IPS-18c (cell line): ENCODE measurements around the gene RPL3.
"Not testable (repeated sequence)": the region's sequence is repeated elsewhere in the genome, so short reads cannot be mapped to it uniquely, and the experiment has no call there.

Experiments used
- H3K4me3 ChIP-seq: 2 replicates; pipeline ENCODE4 v1.7.0; 2013; ENCODE audit warnings: low read depth, mild to moderate bottlenecking, low read length, moderate library complexity; ENCODE audit not compliant: insufficient read depth
- H3K9me3 ChIP-seq: one replicate; pipeline ENCODE4 v1.6.1; 2013; ENCODE audit warnings: mild to moderate bottlenecking, low read length, moderate library complexity; ENCODE audit not compliant: control insufficient read depth, insufficient read depth

Gene RPL3

GRCh38 chr22:39355805-39356204 is 36.4 kb upstream of the RPL3 start:
- not testable (repeated sequence) for H3K9me3 ChIP-seq, H3K4me3 ChIP-seq

GRCh38 chr22:39355080-39355479 is 35.7 kb upstream of the RPL3 start:
- peaks cover 2% of the 10 kb centered on the region for H3K9me3 ChIP-seq
- no peak overlapping the region for H3K4me3 ChIP-seq

- H3K4me3 ChIP-seq: no peak overlapping the region
- no peaks in the 10 kb centered on the region for H3K9me3 ChIP-seq
Observed at GRCh38 chr22:39353346-39353745, 33.9 kb upstream of the RPL3 start.

- Histone ChIP-seq H3K9me3 (no peaks in the 10 kb centered on the region), H3K4me3 (no peak overlapping the region)
Observed at GRCh38 chr22:39352306-39352891, 33.0 kb upstream of the RPL3 start.

- Histone ChIP-seq H3K9me3 (no peaks in the 10 kb centered on the region), H3K4me3 (no peak overlapping the region)
Observed at GRCh38 chr22:39351689-39352214, 32.3 kb upstream of the RPL3 start.

- H3K9me3 ChIP-seq: no peaks in the 10 kb centered on the region
- peak overlapping the region; percentile 69 for H3K4me3 ChIP-seq
Observed at GRCh38 chr22:39350757-39351688, 31.6 kb upstream of the RPL3 start.

- Histone ChIP-seq H3K9me3 (no peaks in the 10 kb centered on the region), H3K4me3 (peak within 1 kb of the TSS; percentile 69)
Observed at GRCh38 chr22:39349967-39350726, 30.7 kb upstream of the RPL3 start, which contains the start of gene SYNGR1. SYNGR1 (plus strand) TSS chr22:39349991; CDS start chr22:39350011, 20 bp downstream.

GRCh38 chr22:39349506-39349966 is 30.1 kb upstream of the RPL3 start:
- no peaks in the 10 kb centered on the region for H3K9me3 ChIP-seq
- peak overlapping the region; percentile 69 for H3K4me3 ChIP-seq

- Histone ChIP-seq H3K4me3 (peak overlapping the region; percentile 56; the same call in 1 of the 2 replicates), H3K9me3 (no peaks in the 10 kb centered on the region)
Observed at GRCh38 chr22:39348909-39349505, 29.6 kb upstream of the RPL3 start.

GRCh38 chr22:39345231-39345630 is 25.8 kb upstream of the RPL3 start:
- no peak overlapping the region for H3K4me3 ChIP-seq
- H3K9me3 ChIP-seq: no peaks in the 10 kb centered on the region

GRCh38 chr22:39344046-39344390 is 24.6 kb upstream of the RPL3 start:
- no peaks in the 10 kb centered on the region for H3K9me3 ChIP-seq
- H3K4me3 ChIP-seq: no peak overlapping the region

- Histone ChIP-seq H3K9me3 (no peaks in the 10 kb centered on the region), H3K4me3 (no peak overlapping the region)
Observed at GRCh38 chr22:39343259-39344045, 24.0 kb upstream of the RPL3 start.

GRCh38 chr22:39341179-39341578 is 21.8 kb upstream of the RPL3 start:
- no peaks in the 10 kb centered on the region for H3K9me3 ChIP-seq
- H3K4me3 ChIP-seq: no peak overlapping the region

GRCh38 chr22:39339775-39340174 is 20.4 kb upstream of the RPL3 start:
- H3K4me3 ChIP-seq, H3K9me3 ChIP-seq: not testable (repeated sequence)

- Histone ChIP-seq H3K4me3 (no peak overlapping the region), H3K9me3 (no peaks in the 10 kb centered on the region)
Observed at GRCh38 chr22:39336411-39336810, 17.0 kb upstream of the RPL3 start.

- no peaks in the 10 kb centered on the region for H3K9me3 ChIP-seq
- H3K4me3 ChIP-seq: no peak overlapping the region
Observed at GRCh38 chr22:39332441-39333064, 13.1 kb upstream of the RPL3 start.
